Esophagus (tissue), 2 donors: ENCODE results near the gene PRPF6. TPM values are rescaled to one million over a fixed set of nuclear protein-coding genes. Genes with fewer than 3 reads are reported as not detected.

Source experiments
- H3K27ac ChIP-seq, 2 donors: one replicate each; pipeline ENCODE4 v1.5.1; 2013; ENCODE audit warnings: low read depth in 2 of 2, mild to moderate bottlenecking in 2 of 2, inconsistent platforms in 1 of 2, low read length in 1 of 2, moderate library complexity in 1 of 2
- H3K27me3 ChIP-seq, 2 donors: one replicate each; pipeline ENCODE4 v1.6.1; 2013; ENCODE audit warnings: low read length in 2 of 2, control low read depth in 1 of 2, mild to moderate bottlenecking in 1 of 2; ENCODE audit not compliant: insufficient read depth in 2 of 2, control insufficient read depth in 1 of 2
- H3K36me3 ChIP-seq, 2 donors: one replicate each; pipeline ENCODE4 v1.6.1; 2013; ENCODE audit warnings: low read length in 1 of 2; ENCODE audit not compliant: control insufficient read depth in 2 of 2, insufficient read depth in 2 of 2
- H3K4me1 ChIP-seq, 2 donors: one replicate each; pipeline ENCODE4 v1.6.1; 2013; ENCODE audit warnings: low read length in 1 of 2; ENCODE audit not compliant: control insufficient read depth in 2 of 2, insufficient read depth in 2 of 2
- H3K4me3 ChIP-seq, 2 donors: one replicate each; pipeline ENCODE4 v1.5.1; 2013; ENCODE audit warnings: low read length in 2 of 2, mild to moderate bottlenecking in 2 of 2, low read depth in 1 of 2, moderate library complexity in 1 of 2
- H3K9me3 ChIP-seq, 2 donors: one replicate each; pipeline ENCODE4 v1.6.1; 2013; ENCODE audit warnings: mild to moderate bottlenecking in 2 of 2, low read depth in 1 of 2, low read length in 1 of 2, moderate library complexity in 1 of 2; ENCODE audit not compliant: control insufficient read depth in 2 of 2, insufficient read depth in 1 of 2
- WGBS, 2 donors: extraction: QIAGEN DNeasy Blood & Tissue Kit; methylation state at CpG; one replicate each; pipeline ENCODE4 v1.1.7; 2013; 5-methylcytosine and 5-hydroxymethylcytosine counted together
- polyA plus RNA-seq, 2 donors: library from polyadenylated mRNA; stranded (reverse); fragments of 200-250 nt; gene quantifications; one replicate each; pipeline ENCODE4 v1.2.3, GENCODE V29; 2013
- donor health status: healthy with polysubstance abuse.
- donor health status: Bipolar disorder and iron deficiency.

PRPF6 gene
- polyA plus RNA-seq, 2 donors, result 24.6 to 39.0 TPM

GRCh38 chr20:64047968-64048401 lies 67.1 kb downstream of the PRPF6 start:
- WGBS, 2 donors, result 16 to 21% methylated on average over 38 to 49 of the region's 49 CpGs
- Histone ChIP-seq H3K4me3 (peak overlapping the region; percentile 39 to 48), H3K27ac (no peak overlapping the region), H3K4me1 (peaks cover 8 to 16% of the 10 kb centered on the region in 2 donors), H3K36me3 (no peaks in the 10 kb centered on the region), H3K9me3 (no peaks in the 10 kb centered on the region), H3K27me3 (peaks cover 0 to 14% of the 10 kb centered on the region in 2 donors)

DNA sequence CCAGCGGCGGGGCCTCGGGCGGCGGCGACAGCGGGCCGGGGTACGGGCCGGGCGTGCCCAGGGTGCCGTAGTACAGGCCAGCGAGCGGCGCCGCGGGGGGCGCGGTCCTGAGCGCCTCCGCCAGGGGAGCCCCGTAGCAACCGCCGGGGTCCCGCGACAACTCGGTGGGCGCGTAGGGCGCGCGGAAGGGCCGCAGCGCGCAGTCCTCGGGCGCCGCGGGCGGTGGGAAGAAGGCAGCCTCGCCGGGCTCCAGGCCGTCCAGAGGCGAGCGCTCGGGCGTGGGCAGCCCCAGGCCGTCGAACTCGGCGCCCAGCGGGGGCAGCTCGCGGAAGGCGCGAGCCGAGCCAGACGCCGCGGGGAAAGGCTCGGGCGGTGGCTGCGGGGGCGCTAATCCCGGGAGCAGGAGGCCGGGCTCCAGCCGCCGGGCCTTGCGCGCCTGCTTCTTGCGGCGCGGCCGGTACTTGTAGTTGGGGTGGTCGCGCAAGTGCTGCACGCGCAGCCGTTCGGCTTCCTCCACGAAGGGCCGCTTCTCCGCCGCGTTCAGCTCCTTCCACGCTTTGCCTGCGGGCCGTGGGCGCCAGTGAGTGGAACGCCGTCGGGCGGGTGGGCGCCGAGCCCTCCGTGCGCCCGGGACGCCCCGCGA lies 67.6 kb downstream of the PRPF6 start:
- WGBS, 2 donors, result 3 to 6% methylated on average over 56 to 101 of the region's 101 CpGs
- H3K4me3 ChIP-seq, result peak overlapping the region; percentile 39 to 48
- no peaks in the 10 kb centered on the region for H3K36me3 ChIP-seq
- peaks cover 8 to 20% of the 10 kb centered on the region in 2 donors for H3K4me1 ChIP-seq
- peaks cover 0 to 14% of the 10 kb centered on the region in 2 donors for H3K27me3 ChIP-seq
- no peak overlapping the region for H3K27ac ChIP-seq
- no peaks in the 10 kb centered on the region for H3K9me3 ChIP-seq

DNA sequence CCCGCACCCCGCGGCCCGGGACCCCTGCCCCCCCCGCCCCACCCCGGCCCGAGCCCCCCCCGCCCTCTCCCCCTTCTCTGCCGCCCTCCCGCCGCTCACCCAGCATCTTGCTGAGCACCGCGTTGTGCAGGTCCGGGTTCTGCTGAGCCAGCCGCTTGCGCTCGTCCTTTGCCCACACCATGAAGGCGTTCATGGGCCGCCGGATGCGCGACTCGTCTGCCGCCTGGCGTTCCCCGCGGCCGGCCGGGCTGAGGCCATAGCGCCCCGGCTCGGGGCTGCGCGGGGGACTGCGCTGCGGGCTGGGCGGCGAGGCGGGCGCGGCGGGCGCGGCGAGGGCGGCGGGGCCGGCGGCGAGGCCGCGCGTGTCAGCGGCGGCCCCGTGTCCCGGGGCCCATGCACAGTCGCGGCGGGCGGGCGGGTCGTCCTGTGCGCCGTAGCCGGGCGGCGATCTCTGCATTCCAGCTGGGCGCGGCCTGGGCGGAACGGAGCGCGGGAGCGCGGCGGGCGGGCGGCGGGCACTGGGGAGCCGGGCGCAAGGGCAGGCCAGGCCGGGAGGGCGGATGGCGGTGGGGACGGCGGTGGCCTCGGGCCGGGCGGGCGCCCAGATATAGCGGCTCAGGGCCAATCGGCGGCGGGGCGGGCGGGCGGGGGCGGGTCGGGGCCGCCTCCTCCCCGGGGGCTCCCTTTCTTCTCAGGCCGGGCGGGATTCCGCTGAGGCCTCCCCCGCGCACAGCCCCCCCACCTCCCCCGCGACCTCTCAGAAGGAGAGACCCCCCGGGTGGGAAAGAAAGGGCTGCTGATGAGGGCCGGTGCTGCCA lies 68.3 kb downstream of the PRPF6 start, which contains the start of gene SOX18:
Gene SOX18, minus strand, starts transcription at position 580 of the 818 bp plus-strand sequence. Its CDS starts 123 bp downstream, at position 457.
- no peaks in the 10 kb centered on the region for H3K9me3 ChIP-seq
- H3K4me1 ChIP-seq, result peaks cover 10 to 24% of the 10 kb centered on the region in 2 donors
- peaks cover 0 to 14% of the 10 kb centered on the region in 2 donors for H3K27me3 ChIP-seq
- H3K36me3 ChIP-seq, result no peaks in the 10 kb centered on the region
- H3K27ac ChIP-seq, result peak within 1 kb of the TSS; percentile 37 to 41
- peak within 1 kb of the TSS; percentile 30 to 48 for H3K4me3 ChIP-seq
- WGBS, 2 donors, result 1% methylated on average over 45 to 109 of the region's 111 CpGs

DNA sequence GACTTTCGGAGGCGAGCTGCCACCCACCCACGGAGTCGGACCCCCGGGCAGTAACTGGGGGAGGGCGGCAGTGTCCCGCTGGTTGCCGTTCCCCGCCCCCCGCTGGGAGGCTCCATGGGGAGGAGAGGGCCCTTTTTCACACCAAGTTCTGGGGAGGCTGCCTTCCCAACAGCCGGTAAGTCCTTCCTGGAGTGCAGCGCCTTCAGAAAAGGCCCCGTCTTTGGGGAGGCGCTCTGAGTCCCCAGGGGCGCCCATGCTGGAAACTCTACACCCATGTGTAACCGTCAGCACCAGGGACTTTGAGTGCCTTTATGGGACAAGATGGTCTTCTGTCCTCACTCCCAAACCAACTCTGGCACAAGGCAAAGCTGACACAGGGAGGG lies 68.9 kb downstream of the PRPF6 start:
- Histone ChIP-seq H3K36me3 (no peaks in the 10 kb centered on the region), H3K4me3 (peak overlapping the region in 1 of 2 donors; percentile 48), H3K27ac (peak overlapping the region; percentile 37 to 41), H3K9me3 (no peaks in the 10 kb centered on the region), H3K27me3 (peaks cover 0 to 14% of the 10 kb centered on the region in 2 donors), H3K4me1 (peaks cover 9 to 21% of the 10 kb centered on the region in 2 donors)
- WGBS, 2 donors, result 22 to 26% methylated on average over 16 of the region's 16 CpGs

GRCh38 chr20:64050261-64051032 lies 69.5 kb downstream of the PRPF6 start:
- H3K27ac ChIP-seq, result peak overlapping the region; percentile 37 to 41
- WGBS, 2 donors, result 69 to 77% methylated on average over 22 to 23 of the region's 23 CpGs
- H3K4me1 ChIP-seq, result peaks cover 7 to 20% of the 10 kb centered on the region in 2 donors

DNA sequence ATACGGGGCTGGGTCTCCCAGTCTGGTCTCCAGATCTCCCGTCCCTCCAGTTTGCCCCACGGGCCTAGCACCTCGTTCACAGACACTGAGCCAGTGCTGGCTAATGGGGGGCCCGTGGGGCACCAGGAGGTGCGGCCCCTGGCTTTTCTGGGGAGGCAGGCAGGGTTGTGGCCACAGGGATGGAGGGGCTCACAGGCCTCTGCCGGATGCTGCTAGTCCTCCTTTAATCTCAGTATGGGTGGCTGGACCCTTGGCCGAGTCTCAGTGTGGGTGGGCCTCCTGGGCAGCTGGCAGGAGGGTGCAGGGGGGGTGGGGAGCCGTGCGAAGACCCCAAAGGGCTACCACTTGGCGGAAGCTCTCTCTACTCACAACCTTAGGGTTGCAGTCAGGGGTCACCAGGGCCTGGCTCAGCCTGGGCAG lies 70.1 kb downstream of the PRPF6 start:
- Histone ChIP-seq H3K9me3 (no peaks in the 10 kb centered on the region), H3K36me3 (no peaks in the 10 kb centered on the region), H3K4me1 (peaks cover 7 to 21% of the 10 kb centered on the region in 2 donors), H3K27ac (peak overlapping the region; percentile 31 to 41), H3K27me3 (peaks cover 0 to 14% of the 10 kb centered on the region in 2 donors), H3K4me3 (no peak overlapping the region)
- WGBS, 2 donors, result 72 to 74% methylated on average over 11 of the region's 11 CpGs

More at GRCh38 chr20:64050261-64051032, 69.5 kb downstream of the PRPF6 start:
- H3K9me3 ChIP-seq, result no peaks in the 10 kb centered on the region
- H3K4me3 ChIP-seq, result peak overlapping the region in 1 of 2 donors; percentile 48
- peaks cover 0 to 14% of the 10 kb centered on the region in 2 donors for H3K27me3 ChIP-seq
- no peaks in the 10 kb centered on the region for H3K36me3 ChIP-seq

DNA sequence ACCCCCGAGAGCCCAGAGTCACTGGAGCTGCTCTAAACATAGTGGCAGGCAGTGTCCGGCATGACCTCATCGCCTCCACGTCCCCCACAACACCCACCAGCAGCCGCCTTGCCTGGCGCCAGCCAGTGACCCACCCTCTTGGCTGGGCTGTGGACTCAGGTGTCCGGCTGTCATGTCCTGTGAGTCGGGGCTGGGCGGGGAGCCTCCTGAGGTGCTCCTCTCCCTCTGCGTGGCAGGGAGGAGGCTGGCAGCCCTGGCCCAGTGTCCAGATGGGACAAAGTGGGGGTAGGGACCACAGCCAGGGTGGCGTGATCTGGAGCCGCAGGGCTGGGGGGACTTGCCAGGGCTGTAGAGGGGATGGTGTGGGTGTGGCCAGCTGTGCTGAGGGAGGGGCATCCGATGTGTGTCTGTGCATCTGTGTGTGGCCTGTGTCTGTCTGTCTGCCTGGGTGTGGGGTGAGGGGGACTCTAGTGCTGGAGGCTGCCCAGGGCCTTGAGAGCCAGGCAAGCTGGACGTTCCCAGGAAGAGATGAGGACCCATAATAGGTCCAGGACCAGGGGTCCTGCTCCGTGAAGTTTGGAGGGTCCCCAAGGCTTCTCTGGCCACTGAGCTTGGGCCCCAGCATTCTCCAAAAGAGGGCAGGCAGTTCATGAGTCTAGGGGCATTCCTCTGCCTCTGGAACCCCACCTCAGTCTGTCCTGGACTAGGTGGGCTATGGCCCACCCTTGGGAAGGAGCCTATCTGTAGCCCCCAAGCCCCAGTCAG lies 70.8 kb downstream of the PRPF6 start:
- H3K9me3 ChIP-seq, result no peaks in the 10 kb centered on the region
- 67 to 77% methylated on average over 15 of the region's 15 CpGs for WGBS, 2 donors
- peaks cover 7 to 18% of the 10 kb centered on the region in 2 donors for H3K4me1 ChIP-seq
- no peak overlapping the region for H3K4me3 ChIP-seq
- H3K27me3 ChIP-seq, result peaks cover 0 to 14% of the 10 kb centered on the region in 2 donors
- peak overlapping the region; percentile 41 to 48 for H3K27ac ChIP-seq
- no peaks in the 10 kb centered on the region for H3K36me3 ChIP-seq

DNA sequence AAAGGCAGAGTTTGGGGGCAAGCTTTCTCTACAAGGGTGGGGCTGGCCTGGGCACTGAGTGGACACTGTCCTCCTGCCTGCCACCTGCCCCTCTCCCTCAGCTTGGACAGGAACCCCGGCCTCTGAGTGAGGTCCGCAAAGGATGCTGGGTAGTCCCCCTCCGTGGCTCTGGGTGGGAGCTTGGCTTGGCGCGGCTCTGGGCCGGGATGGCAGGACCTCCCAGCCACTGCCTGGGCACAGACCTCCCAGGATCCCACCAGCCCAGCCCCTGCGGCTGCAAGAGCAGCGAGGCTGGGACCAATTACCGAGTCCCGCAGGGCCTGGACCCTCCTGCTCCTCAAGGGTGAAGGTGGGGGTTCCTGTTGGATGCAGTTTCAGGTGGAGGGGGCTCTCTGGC lies 71.4 kb downstream of the PRPF6 start:
- no peak overlapping the region for H3K4me3 ChIP-seq
- H3K27me3 ChIP-seq, result peaks cover 0 to 14% of the 10 kb centered on the region in 2 donors
- WGBS, 2 donors, result 72 to 83% methylated on average over 10 of the region's 10 CpGs
- H3K36me3 ChIP-seq, result no peaks in the 10 kb centered on the region
- peaks cover 7 to 18% of the 10 kb centered on the region in 2 donors for H3K4me1 ChIP-seq
- no peaks in the 10 kb centered on the region for H3K9me3 ChIP-seq
- H3K27ac ChIP-seq, result peak overlapping the region; percentile 40 to 48
